ENCODE measurements around the gene DOCK11. TPM values are rescaled to one million over a fixed set of nuclear protein-coding genes. Genes with fewer than 3 reads are reported as not detected.
"Not testable (repeated sequence)": the region's sequence is repeated elsewhere in the genome, so short reads cannot be mapped to it uniquely, and the experiment has no call there.

Gene DOCK11
- total and polyA plus RNA-seq, 2 donors (not counting 1 experiment from before 2014, with no cell fraction given) = 40.1 to 85.3 TPM

DNA sequence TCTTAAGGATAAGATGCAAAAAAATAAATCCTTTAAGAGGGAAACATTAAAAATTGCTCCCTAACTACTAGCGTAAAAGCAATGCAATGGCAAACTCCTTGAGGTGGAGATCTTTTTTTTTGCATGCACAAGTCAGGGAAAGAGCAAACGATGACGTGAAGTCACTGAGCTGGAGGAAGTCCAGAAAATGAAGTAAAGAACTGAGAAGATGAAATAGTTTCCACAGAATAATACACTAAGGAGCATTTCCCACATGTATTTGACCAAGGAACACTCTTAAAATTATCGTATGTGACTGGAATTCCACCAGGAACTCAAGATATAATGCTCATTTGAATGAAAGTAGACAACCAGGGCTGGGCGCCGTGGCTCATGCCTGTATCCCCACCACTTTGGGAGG, 21.0 kb upstream of the DOCK11 start:
- Histone ChIP-seq H4K20me1 (ENCODE audit: control insufficient read depth, extremely low read depth, insufficient read depth, low read length) (no peaks in the 10 kb centered on the region), H3K27me3 (ENCODE audit: control insufficient read depth, insufficient read depth, low read length) (no peaks in the 10 kb centered on the region), H3K4me1 (ENCODE audit: control insufficient read depth, extremely low read depth, insufficient read depth, low read length) (no peaks in the 10 kb centered on the region), H3K4me3 (replicated peaks in 1 of 4; ENCODE audit: control extremely low read depth in 1 of 4, insufficient read depth in 1 of 4, low read depth in 3 of 4, low read length in 4 of 4) (no peak overlapping the region), H3K9me3 (ENCODE audit: control insufficient read depth, insufficient read depth, low read depth, low read length) (no peaks in the 10 kb centered on the region), H3K4me2 (ENCODE audit: extremely low read depth, insufficient read depth, low read length) (no peak overlapping the region), H3K79me2 (ENCODE audit: control insufficient read depth, insufficient read depth, low read length) (no peaks in the 10 kb centered on the region), H3K9ac (ENCODE audit: insufficient read depth, low read length) (no peak overlapping the region), H3K36me3 (ENCODE audit: control insufficient read depth, insufficient read depth, low read length) (no peaks in the 10 kb centered on the region), H2AFZ (ENCODE audit: low read length) (no peak overlapping the region), H3K27ac (ENCODE audit: insufficient read depth, low read length) (no peak overlapping the region)
- TF ChIP-seq, protein P1, sequence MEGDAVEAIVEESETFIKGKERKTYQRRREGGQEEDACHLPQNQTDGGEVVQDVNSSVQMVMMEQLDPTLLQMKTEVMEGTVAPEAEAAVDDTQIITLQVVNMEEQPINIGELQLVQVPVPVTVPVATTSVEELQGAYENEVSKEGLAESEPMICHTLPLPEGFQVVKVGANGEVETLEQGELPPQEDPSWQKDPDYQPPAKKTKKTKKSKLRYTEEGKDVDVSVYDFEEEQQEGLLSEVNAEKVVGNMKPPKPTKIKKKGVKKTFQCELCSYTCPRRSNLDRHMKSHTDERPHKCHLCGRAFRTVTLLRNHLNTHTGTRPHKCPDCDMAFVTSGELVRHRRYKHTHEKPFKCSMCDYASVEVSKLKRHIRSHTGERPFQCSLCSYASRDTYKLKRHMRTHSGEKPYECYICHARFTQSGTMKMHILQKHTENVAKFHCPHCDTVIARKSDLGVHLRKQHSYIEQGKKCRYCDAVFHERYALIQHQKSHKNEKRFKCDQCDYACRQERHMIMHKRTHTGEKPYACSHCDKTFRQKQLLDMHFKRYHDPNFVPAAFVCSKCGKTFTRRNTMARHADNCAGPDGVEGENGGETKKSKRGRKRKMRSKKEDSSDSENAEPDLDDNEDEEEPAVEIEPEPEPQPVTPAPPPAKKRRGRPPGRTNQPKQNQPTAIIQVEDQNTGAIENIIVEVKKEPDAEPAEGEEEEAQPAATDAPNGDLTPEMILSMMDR (conservative IDR thresholded peaks at IDR 0.05 in 1 of 2, IDR thresholded peaks at IDR 0.05 in 1 of 2; ENCODE audit: low read depth in 1 of 2, low read length in 2 of 2) = no peak
- no peak for TF ChIP-seq EZH2 (IDR thresholded peaks at IDR 0.05; ENCODE audit: low read length, missing control alignments)
- peak in 1 of 2 donors; percentile 39 for DNase-seq (ENCODE audit: low read depth in 2 of 2)

DNA sequence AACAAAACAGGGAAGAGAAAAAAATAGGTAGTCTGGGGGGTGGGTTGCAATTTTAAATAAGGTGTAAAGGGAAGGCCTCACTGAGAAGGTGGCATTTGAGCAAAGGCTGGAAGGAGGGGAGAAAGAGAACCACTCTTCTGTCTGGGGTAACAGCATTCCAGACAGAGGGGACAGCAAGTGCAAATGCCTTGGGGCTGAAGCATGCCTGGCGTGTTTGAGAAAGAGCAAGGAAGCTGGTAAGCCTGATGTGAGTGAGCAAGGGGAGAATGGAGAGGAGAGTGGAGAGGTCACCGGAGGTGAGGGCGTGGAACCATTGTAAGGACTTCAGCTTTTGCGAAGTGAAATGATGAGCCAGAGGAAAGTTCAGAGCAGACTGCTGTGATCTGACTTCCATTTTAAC, 19.7 kb upstream of the DOCK11 start:
- TF ChIP-seq, protein P1 (conservative IDR thresholded peaks at IDR 0.05 in 1 of 2, IDR thresholded peaks at IDR 0.05 in 1 of 2; ENCODE audit: low read depth in 1 of 2, low read length in 2 of 2) = no peak
- TF ChIP-seq EZH2 (IDR thresholded peaks at IDR 0.05; ENCODE audit: low read length, missing control alignments) = no peak
- DNase-seq (ENCODE audit: low read depth in 2 of 2) = no peak
- no peaks in the 10 kb centered on the region for H4K20me1 ChIP-seq (ENCODE audit: control insufficient read depth, extremely low read depth, insufficient read depth, low read length)
- no peak overlapping the region for H3K27ac ChIP-seq (ENCODE audit: insufficient read depth, low read length)
- no peak overlapping the region for H2AFZ ChIP-seq (ENCODE audit: low read length)
- no peak overlapping the region for H3K9ac ChIP-seq (ENCODE audit: insufficient read depth, low read length)
- no peaks in the 10 kb centered on the region for H3K27me3 ChIP-seq (ENCODE audit: control insufficient read depth, insufficient read depth, low read length)
- no peaks in the 10 kb centered on the region for H3K79me2 ChIP-seq (ENCODE audit: control insufficient read depth, insufficient read depth, low read length)
- no peak overlapping the region for H3K4me2 ChIP-seq (ENCODE audit: extremely low read depth, insufficient read depth, low read length)
- H3K9me3 ChIP-seq (ENCODE audit: control insufficient read depth, insufficient read depth, low read depth, low read length) = no peaks in the 10 kb centered on the region
- no peak overlapping the region for H3K4me3 ChIP-seq (replicated peaks in 1 of 4; ENCODE audit: control extremely low read depth in 1 of 4, insufficient read depth in 1 of 4, low read depth in 3 of 4, low read length in 4 of 4)
- no peaks in the 10 kb centered on the region for H3K36me3 ChIP-seq (ENCODE audit: control insufficient read depth, insufficient read depth, low read length)
- no peaks in the 10 kb centered on the region for H3K4me1 ChIP-seq (ENCODE audit: control insufficient read depth, extremely low read depth, insufficient read depth, low read length)

- no peak overlapping the region for H3K9ac ChIP-seq (ENCODE audit: insufficient read depth, low read length)
- H3K4me1 ChIP-seq (ENCODE audit: control insufficient read depth, extremely low read depth, insufficient read depth, low read length) = no peaks in the 10 kb centered on the region
- no peaks in the 10 kb centered on the region for H3K9me3 ChIP-seq (ENCODE audit: control insufficient read depth, insufficient read depth, low read depth, low read length)
- H2AFZ ChIP-seq (ENCODE audit: low read length) = no peak overlapping the region
- no peaks in the 10 kb centered on the region for H3K36me3 ChIP-seq (ENCODE audit: control insufficient read depth, insufficient read depth, low read length)
- no peak overlapping the region for H3K27ac ChIP-seq (ENCODE audit: insufficient read depth, low read length)
- no peak overlapping the region for H3K4me3 ChIP-seq (replicated peaks in 1 of 4; ENCODE audit: control extremely low read depth in 1 of 4, insufficient read depth in 1 of 4, low read depth in 3 of 4, low read length in 4 of 4)
- no peaks in the 10 kb centered on the region for H3K27me3 ChIP-seq (ENCODE audit: control insufficient read depth, insufficient read depth, low read length)
- DNase-seq (ENCODE audit: low read depth in 2 of 2) = peak in 1 of 2 donors; percentile 85
- TF ChIP-seq EZH2 (IDR thresholded peaks at IDR 0.05; ENCODE audit: low read length, missing control alignments) = no peak
- TF ChIP-seq, protein P1 (conservative IDR thresholded peaks at IDR 0.05 in 1 of 2, IDR thresholded peaks at IDR 0.05 in 1 of 2; ENCODE audit: low read depth in 1 of 2, low read length in 2 of 2) = no peak
- H4K20me1 ChIP-seq (ENCODE audit: control insufficient read depth, extremely low read depth, insufficient read depth, low read length) = no peaks in the 10 kb centered on the region
- no peak overlapping the region for H3K4me2 ChIP-seq (ENCODE audit: extremely low read depth, insufficient read depth, low read length)
- H3K79me2 ChIP-seq (ENCODE audit: control insufficient read depth, insufficient read depth, low read length) = no peaks in the 10 kb centered on the region
These were observed 15.4 kb upstream of the DOCK11 start for GRCh38 chrX:118480172-118480571.

GRCh38 chrX:118482384-118482783, 13.2 kb upstream of the DOCK11 start:
- H3K27me3 ChIP-seq (ENCODE audit: control insufficient read depth, insufficient read depth, low read length); H3K79me2 ChIP-seq (ENCODE audit: control insufficient read depth, insufficient read depth, low read length); H2AFZ ChIP-seq (ENCODE audit: low read length); H4K20me1 ChIP-seq (ENCODE audit: control insufficient read depth, extremely low read depth, insufficient read depth, low read length); H3K9me3 ChIP-seq (ENCODE audit: control insufficient read depth, insufficient read depth, low read depth, low read length); H3K4me2 ChIP-seq (ENCODE audit: extremely low read depth, insufficient read depth, low read length); H3K27ac ChIP-seq (ENCODE audit: insufficient read depth, low read length); H3K4me1 ChIP-seq (ENCODE audit: control insufficient read depth, extremely low read depth, insufficient read depth, low read length); DNase-seq (ENCODE audit: low read depth in 2 of 2); H3K4me3 ChIP-seq (replicated peaks in 1 of 4; ENCODE audit: control extremely low read depth in 1 of 4, insufficient read depth in 1 of 4, low read depth in 3 of 4, low read length in 4 of 4); H3K36me3 ChIP-seq (ENCODE audit: control insufficient read depth, insufficient read depth, low read length); H3K9ac ChIP-seq (ENCODE audit: insufficient read depth, low read length): not testable (repeated sequence)

Measured in fibroblast of lung (primary cell).